Hematopoietic multipotent progenitor cell treated with erythropoietin and hydrocortisone succinate and interleukin-3 and kit ligand, for 15 days (in vitro differentiated cells): ENCODE measurements around the gene NRG3.

Experiments used
- DNase-seq: peaks from one replicate; pipeline ENCODE4 v3.0.0-alpha.2; 2015; ENCODE audit warnings: low spot score

NRG3 gene

DNA sequence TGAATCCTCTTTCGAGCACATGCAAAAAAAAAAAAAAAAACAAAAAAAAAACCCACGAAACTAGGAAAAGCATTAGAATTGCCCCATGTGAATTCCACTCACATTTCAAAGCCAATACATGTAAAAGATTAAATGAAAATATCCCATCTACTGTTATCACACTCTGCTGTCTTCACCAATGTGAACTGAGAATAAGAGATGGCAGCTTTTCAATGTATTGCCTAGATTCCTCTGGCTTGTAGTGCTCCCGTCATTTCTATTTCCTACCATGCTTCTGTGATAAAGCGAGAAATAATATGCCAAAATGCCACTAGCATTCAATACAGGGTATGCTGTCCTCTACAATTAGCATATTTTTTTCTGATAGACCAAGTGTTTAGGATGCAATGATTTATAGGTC lies 517.0 kb downstream of the NRG3 start:
- no peak for DNase-seq

DNA sequence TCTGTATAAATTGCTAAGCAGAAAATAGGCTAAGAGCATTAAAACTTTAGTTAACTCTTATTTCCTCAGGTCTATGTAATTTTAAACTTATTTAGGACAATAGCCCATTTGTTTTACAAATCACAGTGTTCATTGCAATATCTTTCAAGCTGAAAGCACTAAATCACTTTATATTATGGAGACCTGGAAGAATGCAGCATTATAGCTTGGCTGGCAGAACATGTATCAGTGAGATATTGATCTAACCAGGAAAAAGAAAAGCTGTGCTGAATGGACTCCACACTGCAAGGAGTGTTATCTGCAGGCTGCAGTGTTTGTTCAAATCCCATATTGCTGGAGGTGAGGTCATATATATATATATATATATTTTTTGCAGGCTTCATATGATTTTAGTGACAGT lies 517.5 kb downstream of the NRG3 start:
- no peak for DNase-seq

GRCh38 chr10:82394122-82394521 lies 519.1 kb downstream of the NRG3 start:
- no peak for DNase-seq

DNA sequence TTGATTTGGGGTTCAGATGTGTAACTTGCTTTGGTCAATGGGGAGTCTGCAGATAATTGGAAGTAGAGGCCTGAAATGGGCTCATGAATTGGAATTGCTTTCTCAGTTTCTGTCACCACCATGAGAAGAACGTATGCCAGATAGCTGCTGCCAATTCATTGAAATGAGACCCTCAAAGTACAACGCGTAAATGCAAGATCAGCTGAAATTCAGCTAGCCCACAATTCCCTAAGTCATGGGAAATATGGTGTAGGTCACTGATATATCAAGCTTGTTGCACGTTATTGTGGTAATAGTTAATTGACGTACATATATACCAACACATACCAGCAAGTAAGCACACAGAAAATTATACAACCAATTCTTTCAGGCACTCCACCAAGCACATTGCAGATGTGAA lies 520.0 kb downstream of the NRG3 start:
- DNase-seq, result no peak

DNA sequence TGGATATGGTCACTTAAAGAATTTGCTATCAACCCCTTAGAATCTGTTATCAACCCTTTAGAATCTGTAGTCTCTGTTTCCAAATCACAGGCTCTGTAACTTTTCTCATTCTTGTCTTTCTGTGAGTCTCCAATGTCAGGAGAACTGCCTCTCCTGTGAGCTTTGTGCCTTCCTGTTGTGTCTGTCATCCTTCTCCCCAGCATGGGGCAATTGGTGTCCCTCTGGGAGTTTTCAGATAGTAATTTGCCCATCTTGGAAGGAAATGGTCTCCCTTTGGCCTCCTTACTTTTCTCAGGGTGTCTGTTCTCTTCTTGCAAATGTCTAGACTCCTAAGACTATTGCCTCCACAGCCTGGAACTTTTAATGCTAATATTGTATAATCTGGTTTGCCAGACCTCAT lies 521.9 kb downstream of the NRG3 start:
- no peak for DNase-seq

DNA sequence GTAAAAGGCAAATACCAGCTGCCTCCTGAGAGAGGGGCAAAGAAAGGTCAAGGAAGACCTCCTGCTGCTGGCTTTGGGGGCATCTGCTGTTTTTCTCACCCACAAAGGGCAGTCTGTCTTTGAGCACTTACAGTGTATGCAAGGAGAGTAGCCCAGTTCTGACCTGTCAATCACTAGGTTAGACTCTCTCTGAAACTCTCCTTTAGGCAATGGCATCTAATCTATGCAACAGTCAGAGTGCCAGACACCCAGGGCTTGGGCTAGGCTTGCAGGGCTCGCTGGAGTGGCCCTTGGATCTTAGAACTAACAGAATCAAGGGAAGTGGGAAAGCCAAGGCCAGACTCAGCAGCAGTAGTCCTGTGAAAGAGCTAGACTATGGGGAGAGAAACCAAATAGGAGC lies 522.9 kb downstream of the NRG3 start:
- no peak for DNase-seq

DNA sequence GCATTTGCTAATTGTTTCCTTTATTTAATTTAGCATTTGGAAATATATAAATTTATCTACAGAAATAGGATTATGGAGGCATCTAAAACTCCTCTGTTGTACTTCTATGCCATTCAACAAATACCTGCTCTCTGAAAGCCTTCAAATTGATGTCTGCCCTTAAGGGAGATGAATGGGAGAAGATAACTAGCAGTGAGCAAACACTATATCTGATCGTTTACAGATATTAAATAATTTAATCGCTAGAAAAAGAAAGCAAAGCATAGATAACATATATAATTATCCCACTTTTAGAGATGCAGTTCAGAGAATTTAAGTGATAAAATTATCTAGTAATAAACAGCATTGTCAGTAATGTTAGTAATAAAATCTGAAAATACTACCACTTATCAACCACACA lies 524.9 kb downstream of the NRG3 start:
- no peak for DNase-seq

- no peak for DNase-seq
Measured at GRCh38 chr10:82400841-82401240, 525.8 kb downstream of the NRG3 start.

GRCh38 chr10:82402906-82403401 lies 528.0 kb downstream of the NRG3 start:
- DNase-seq, result no peak

GRCh38 chr10:82409671-82410070 lies 534.7 kb downstream of the NRG3 start:
- DNase-seq, result no peak

DNA sequence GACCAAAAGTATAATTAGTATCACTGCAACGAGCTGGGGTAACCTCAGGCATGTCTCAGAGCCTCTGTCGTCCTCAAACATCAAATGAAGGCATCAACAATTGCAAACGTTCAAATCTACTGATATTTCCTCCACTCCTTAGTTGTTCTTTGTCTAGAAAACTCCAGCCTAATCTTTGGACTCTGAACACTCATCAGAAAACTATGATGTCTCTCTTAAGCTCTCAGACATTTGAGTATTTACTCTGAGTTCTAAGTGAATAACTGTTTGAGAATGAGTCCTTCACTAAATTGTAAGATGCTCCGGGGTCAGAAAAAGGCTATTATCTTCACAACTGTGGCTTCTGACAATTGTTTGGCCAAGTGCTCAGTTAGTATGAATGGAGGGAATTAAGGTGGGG lies 536.4 kb downstream of the NRG3 start:
- no peak for DNase-seq

DNA sequence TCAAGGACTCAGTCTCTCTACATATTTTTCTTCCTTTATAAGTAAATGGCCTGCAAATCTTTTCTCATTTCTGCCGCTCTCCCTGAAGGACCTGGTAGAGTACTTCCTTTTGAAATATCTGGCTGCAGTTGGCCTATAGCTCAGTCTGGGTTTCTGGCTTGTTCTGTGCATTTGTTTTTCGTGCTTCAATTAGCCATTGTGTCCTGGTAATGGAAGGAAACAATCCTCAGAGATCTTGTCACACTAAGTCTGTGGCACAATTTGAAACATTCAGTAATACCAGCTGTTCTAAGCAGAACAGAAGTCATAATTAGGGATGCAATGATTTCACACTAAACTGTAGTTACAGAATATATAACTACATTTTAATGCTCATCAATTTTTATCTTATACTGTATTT lies 545.0 kb downstream of the NRG3 start:
- DNase-seq, result no peak

DNA sequence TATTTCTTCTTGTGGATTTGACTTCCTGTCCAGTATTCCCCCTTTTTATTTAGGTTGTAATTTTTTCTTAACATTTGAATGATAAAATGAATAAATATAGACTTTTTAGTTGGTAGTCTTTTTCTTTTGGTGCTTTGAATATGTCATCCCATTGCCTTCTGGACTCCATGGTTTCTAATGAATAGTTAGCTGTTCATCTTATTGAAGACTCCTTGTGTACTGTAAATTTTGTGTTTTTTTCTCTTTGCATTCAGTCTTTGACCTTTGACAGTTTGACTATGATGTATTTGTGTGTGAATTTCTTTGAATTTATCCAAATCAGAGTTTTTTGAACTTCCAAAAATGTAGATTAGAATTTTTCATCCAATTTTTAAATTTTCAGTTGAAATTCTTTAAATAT lies 554.3 kb downstream of the NRG3 start:
- no peak for DNase-seq

GRCh38 chr10:82438277-82438676 lies 563.3 kb downstream of the NRG3 start:
- DNase-seq, result no peak

DNA sequence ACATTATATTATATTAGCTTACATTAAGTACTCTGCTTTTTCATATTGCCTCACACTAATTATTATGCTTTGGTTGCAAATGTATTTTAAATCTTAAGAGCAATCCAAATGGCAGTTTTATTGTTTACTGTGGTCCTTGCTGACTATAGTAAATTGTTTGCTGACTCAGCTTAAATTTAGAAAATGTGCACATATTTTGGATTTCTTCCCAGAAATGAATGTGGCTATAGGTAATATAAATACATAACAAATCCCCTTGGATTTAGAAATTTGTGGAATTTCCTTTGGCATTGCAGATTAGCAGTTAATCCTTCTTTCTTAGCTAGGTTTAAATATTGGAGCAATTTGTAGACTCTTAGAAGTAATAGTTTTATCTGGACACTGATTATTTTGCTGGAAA lies 565.8 kb downstream of the NRG3 start:
- no peak for DNase-seq

GRCh38 chr10:82452046-82452445 lies 577.1 kb downstream of the NRG3 start:
- DNase-seq, result no peak

- DNase-seq, result no peak
Measured at GRCh38 chr10:82452676-82453075, 577.7 kb downstream of the NRG3 start.

- DNase-seq, result no peak
Measured at GRCh38 chr10:82453678-82454293, 578.8 kb downstream of the NRG3 start.

GRCh38 chr10:82462910-82463551 lies 588.0 kb downstream of the NRG3 start:
- DNase-seq, result no peak

- no peak for DNase-seq
Measured at GRCh38 chr10:82463614-82464013, 588.6 kb downstream of the NRG3 start.

DNA sequence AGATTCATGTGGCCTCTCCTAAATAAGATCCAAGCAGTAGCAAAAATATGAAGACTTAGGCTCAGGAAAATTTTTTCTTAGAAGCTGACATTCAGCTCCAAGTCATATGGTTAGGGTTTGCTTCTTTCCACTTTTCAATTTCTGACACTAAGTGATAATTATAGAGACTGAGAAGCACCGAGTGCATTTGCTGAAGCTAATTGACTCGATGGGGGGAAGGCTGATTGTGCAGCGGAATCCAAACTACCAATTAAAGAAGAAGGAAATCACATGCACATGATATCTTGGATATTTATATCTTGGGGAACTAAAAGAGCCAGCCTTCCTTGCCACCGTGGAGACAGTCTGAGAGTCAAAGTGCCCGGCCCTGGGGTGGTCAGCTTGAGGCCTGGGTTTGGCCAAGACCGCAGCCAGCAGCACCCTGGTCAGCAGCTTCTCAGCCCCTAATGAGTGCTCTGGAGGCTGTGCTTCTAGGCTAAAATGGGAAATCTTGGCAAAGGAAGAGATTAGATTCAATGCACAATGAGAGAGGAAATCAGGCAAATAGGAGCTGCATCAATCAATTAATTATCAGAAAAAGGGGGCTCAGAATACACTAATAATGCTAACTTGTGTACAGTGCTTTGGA lies 589.3 kb downstream of the NRG3 start:
- no peak for DNase-seq

DNA sequence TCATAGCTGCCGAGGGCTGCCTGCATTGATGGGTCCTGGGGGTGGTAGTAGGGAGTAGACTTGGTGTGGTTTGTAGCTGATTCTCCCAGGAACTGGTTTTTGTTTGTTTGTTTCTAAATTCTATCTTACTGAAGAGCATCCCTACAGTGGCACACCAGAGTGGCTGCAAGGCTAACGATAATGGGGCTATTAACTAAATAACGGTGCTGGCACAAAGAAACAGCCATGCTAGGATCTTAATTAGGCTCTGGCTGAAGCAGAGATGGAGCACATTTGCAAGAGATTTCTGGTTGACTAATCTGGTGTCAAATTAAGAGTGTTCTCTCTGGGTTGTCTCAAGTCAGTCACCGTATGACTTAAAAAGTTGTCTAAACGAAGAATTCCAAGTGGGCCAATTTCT lies 590.0 kb downstream of the NRG3 start:
- no peak for DNase-seq

DNA sequence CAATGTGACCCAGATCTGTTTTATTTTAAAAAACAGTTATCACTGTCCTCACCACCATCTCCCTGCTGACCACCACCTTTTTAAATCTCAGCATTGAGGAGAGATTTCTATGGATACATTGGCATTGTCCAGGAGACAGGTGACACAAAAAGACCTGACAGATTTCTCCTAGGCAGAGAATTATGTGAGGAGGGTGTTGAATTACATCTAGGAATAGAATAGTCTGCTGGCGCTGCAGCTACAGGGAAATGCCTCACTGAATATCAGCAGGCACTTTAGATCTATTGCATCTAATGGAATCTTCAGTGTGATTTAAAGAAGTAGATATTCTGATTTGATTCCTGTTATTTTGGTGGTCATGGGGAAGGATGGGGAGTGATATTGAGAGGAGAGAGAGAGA lies 593.5 kb downstream of the NRG3 start:
- no peak for DNase-seq
